ENCODE data around the gene POU3F3.

POU3F3 gene

GRCh38 chr2:104847586-104848160, 6.2 kb upstream of the POU3F3 start:
- DNase-seq (ENCODE audit: low spot score), result no peak

- DNase-seq (ENCODE audit: low spot score), result no peak
These were observed 5.4 kb upstream of the POU3F3 start for GRCh38 chr2:104848526-104848925.

GRCh38 chr2:104849101-104849500, 4.8 kb upstream of the POU3F3 start:
- no peak for DNase-seq (ENCODE audit: low spot score)

GRCh38 chr2:104849618-104850141, 4.2 kb upstream of the POU3F3 start:
- DNase-seq (ENCODE audit: low spot score), result no peak

GRCh38 chr2:104850361-104851290, 3.3 kb upstream of the POU3F3 start:
- peak; percentile 32 for DNase-seq (ENCODE audit: low spot score)

- DNase-seq (ENCODE audit: low spot score), result no peak
These were observed 2.4 kb upstream of the POU3F3 start for GRCh38 chr2:104851291-104852089.

GRCh38 chr2:104852090-104852666, 1.7 kb upstream of the POU3F3 start:
- no peak for DNase-seq (ENCODE audit: low spot score)

GRCh38 chr2:104854498-104855220, 744 bp downstream of the POU3F3 start:
- DNase-seq (ENCODE audit: low spot score), result no peak

GRCh38 chr2:104855221-104856085, 1.5 kb downstream of the POU3F3 start:
- peak; percentile 29 for DNase-seq (ENCODE audit: low spot score)

GRCh38 chr2:104856086-104856972, 2.4 kb downstream of the POU3F3 start:
- DNase-seq (ENCODE audit: low spot score), result no peak

GRCh38 chr2:104856973-104857261, 3.0 kb downstream of the POU3F3 start:
- no peak for DNase-seq (ENCODE audit: low spot score)

- DNase-seq (ENCODE audit: low spot score), result no peak
These were observed 3.5 kb downstream of the POU3F3 start for GRCh38 chr2:104857262-104858005.

GRCh38 chr2:104858006-104858978, 4.4 kb downstream of the POU3F3 start:
- no peak for DNase-seq (ENCODE audit: low spot score)

GRCh38 chr2:104859291-104859765, 5.4 kb downstream of the POU3F3 start:
- DNase-seq (ENCODE audit: low spot score), result no peak

GRCh38 chr2:104859766-104860450, 6.0 kb downstream of the POU3F3 start:
- no peak for DNase-seq (ENCODE audit: low spot score)

GRCh38 chr2:104860451-104860790, 6.5 kb downstream of the POU3F3 start:
- no peak for DNase-seq (ENCODE audit: low spot score)

Measured in iPS-NIHi11 (cell line).